T-cell (primary cell): ENCODE measurements around the gene MUC4. TPM values are rescaled to one million over a fixed set of nuclear protein-coding genes. Genes with fewer than 3 reads are reported as not detected.
"Not testable (repeated sequence)": the region's sequence is repeated elsewhere in the genome, so short reads cannot be mapped to it uniquely, and the experiment has no call there.

ENCODE experiments used
- ATAC-seq, 4 experiments: fragments of 200-7000 bp in 3 of 4; fragments of 150-1000 bp in 1 of 4; cut with Tn5 transposase; replicated peaks in 1 of 4; 1 replicate in 3 of 4; 2 replicates in 1 of 4; pipeline ENCODE4 v1.10.0; 2021; ENCODE audit warnings: moderate library complexity in 3 of 4, mild to moderate bottlenecking in 2 of 4, moderate number of reproducible peaks in 1 of 4
- CTCF ChIA-PET, 2 donors: fragments of 300-600 bp; sonication (Branson Sonifier 250); formaldehyde crosslinking; loops; one replicate each; lab custom pipeline; 2022; ENCODE audit warnings: antibody characterized with exemption in 2 of 2; lab: Charles Lee
- POLR2A ChIA-PET, 2 donors: fragments of 300-600 bp; sonication (Branson Sonifier 250); formaldehyde crosslinking; loops; one replicate each; lab custom pipeline; 2022; ENCODE audit warnings: antibody characterized with exemption in 2 of 2; lab: Charles Lee
- DNase-seq, 35 experiments: peaks; one replicate each; pipeline versions ENCODE4 v3.0.0 to v3.0.0-alpha.2; 2013 to 2023
- H3K27ac ChIP-seq: one replicate; pipeline ENCODE4 v1.5.1; 2013; ENCODE audit warnings: low read length
- H3K27me3 ChIP-seq, 2 experiments: replicated peaks in 1 of 2; 1 replicate in 1 of 2; 2 replicates in 1 of 2; pipeline versions ENCODE4 v1.6.1 to v1.7.0; 2013; ENCODE audit warnings: low read length in 1 of 2, mixed read lengths in 1 of 2; ENCODE audit not compliant: control insufficient read depth in 2 of 2, insufficient read depth in 2 of 2; ENCODE audit errors: extremely low read depth in 1 of 2
- H3K36me3 ChIP-seq, 2 donors: 1 replicate in 1 of 2; 2 replicates in 1 of 2; pipeline versions ENCODE4 v1.6.1 to v1.7.0; 2013; ENCODE audit warnings: low read length in 1 of 2; ENCODE audit not compliant: control insufficient read depth in 2 of 2, insufficient read depth in 1 of 2; ENCODE audit errors: extremely low read depth in 1 of 2
- H3K4me1 ChIP-seq, 2 experiments: 1 replicate in 1 of 2; 2 replicates in 1 of 2; pipeline versions ENCODE4 v1.6.1 to v1.7.0; 2013; ENCODE audit warnings: low read length in 2 of 2, mixed read lengths in 1 of 2; ENCODE audit not compliant: insufficient read depth in 2 of 2, control insufficient read depth in 1 of 2; ENCODE audit errors: extremely low read depth in 1 of 2
- H3K4me3 ChIP-seq, 2 donors: 1 replicate in 1 of 2; 2 replicates in 1 of 2; pipeline versions ENCODE4 v1.5.1 to v1.7.0; 2013; ENCODE audit warnings: mild to moderate bottlenecking in 2 of 2, low read length in 1 of 2, moderate library complexity in 1 of 2; ENCODE audit not compliant: control insufficient read depth in 1 of 2; ENCODE audit errors: extremely low read depth in 1 of 2
- H3K9me3 ChIP-seq: 2 replicates; pipeline ENCODE4 v1.7.0; 2013
- H3K27ac Mint-ChIP-seq, 2 donors: one replicate each; pipeline ENCODE4 v1.8.0; 2020 to 2021; ENCODE audit warnings: mild to moderate bottlenecking in 2 of 2, mixed read lengths in 2 of 2
- H3K27me3 Mint-ChIP-seq, 2 donors: one replicate each; pipeline ENCODE4 v1.8.0; 2021 to 2022; ENCODE audit warnings: mixed read lengths in 2 of 2
- H3K36me3 Mint-ChIP-seq: one replicate; pipeline ENCODE4 v1.8.0; 2021; ENCODE audit warnings: mixed read lengths
- H3K4me1 Mint-ChIP-seq, 3 donors: one replicate each; pipeline ENCODE4 v1.8.0; 2020 to 2022; ENCODE audit warnings: mixed read lengths in 3 of 3, mild to moderate bottlenecking in 1 of 3
- H3K4me3 Mint-ChIP-seq, 3 donors: one replicate each; pipeline ENCODE4 v1.8.0; 2020 to 2022; ENCODE audit warnings: mild to moderate bottlenecking in 3 of 3, mixed read lengths in 3 of 3, moderate library complexity in 3 of 3
- H3K9me3 Mint-ChIP-seq, 3 donors: one replicate each; pipeline ENCODE4 v1.8.0; 2020 to 2022; ENCODE audit warnings: mixed read lengths in 3 of 3
- WGBS: methylation state at CpG from one replicate; pipeline ENCODE4 v1.1.5; 2013; ENCODE audit warnings: missing lambda C conversion rate; ENCODE audit not compliant: insufficient coverage; 5-methylcytosine and 5-hydroxymethylcytosine counted together
- total RNA-seq, 35 experiments: library from RNA in 6 of 35; stranded (reverse) in 6 of 35; fragments of 120-200 nt in 1 of 35; gene quantifications; one replicate each; pipeline versions ENCODE4 v1.2.1 to v1.2.4 and lab custom pipeline; 2013 to 2026

MUC4 gene
- total RNA-seq, 5 donors from 2014 or later (not counting 1 experiment from before 2014, with no cell fraction given) = 0.03 to 0.16 (median 0.05) TPM; not detected in 1

DNA sequence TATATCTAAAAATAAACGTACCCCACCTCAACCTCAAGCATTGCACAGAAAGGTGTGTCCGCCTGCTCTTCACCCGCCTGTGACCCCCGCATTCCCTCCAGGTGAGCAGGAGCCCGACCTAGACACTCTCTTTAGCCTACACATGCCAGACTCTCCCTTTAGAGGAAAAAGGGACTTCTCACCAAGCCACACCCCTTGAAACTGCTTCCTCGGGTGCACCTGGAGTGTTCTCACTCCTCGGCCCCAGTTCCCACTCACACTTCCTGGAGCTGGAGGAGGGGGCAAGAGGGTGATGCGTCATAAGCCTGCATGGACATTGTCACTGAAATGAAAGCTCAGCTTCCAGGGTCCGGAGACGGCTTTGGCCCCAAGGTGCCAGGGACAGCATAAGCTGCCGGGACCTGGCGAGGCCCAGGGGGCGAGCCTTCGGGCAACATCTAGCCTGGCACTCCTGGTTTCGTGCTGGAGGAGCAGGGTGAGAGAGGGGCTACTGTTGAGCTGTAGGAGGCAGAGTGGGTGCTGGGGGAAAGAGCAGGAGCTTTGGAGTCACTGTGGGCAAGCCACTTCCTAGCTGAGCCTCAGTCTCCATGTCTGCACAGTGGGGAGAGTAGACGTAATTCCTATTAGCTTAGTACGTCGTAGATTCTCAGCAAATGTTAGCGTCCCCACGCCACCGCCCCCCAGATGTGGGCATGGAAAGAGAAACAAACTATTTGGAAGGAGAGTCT lies 9.8 kb upstream of the MUC4 start:
- DNase-seq (no peak), ATAC-seq (no peak)
- Mint-ChIP-seq H3K4me3 (no peak overlapping the region), H3K36me3 (no peaks in the 10 kb centered on the region), H3K9me3 (no peaks in the 10 kb centered on the region), H3K4me1 (peaks cover 0 to 2% (median 0%) of the 10 kb centered on the region in 3 donors), H3K27ac (no peak overlapping the region), H3K27me3 (peaks cover 0 to 12% of the 10 kb centered on the region in 2 donors)
- H3K4me3 ChIP-seq = no peak overlapping the region
- ChIA-PET POLR2A (no interaction called here), CTCF (no interaction called here)
- no peaks in the 10 kb centered on the region for H3K4me1 ChIP-seq
- H3K27ac ChIP-seq = no peak overlapping the region
- peaks cover 0 to 33% of the 10 kb centered on the region in 2 experiments for H3K27me3 ChIP-seq
- no peaks in the 10 kb centered on the region for H3K9me3 ChIP-seq
- no peaks in the 10 kb centered on the region for H3K36me3 ChIP-seq
- 93% methylated on average over 18 of the region's 21 CpGs for WGBS

DNA sequence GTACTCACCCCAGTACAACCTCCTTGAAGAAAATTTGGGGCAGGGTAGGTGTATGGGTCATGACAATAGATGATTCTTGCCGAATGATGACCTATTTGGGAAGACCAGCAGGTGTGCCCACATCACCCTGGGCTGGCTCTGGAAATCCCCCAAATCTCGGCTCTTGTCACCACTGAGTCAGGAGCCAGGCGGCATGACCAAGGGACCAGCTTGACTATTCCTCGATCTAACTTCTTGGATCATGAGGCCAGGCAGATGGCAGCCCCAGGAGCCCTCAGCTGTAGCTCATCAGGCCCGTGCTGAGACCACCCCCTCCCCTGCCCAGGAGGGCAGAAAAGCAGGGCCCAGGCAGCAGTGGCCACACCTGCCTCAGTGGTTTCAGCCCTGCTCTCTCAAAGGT lies 9.2 kb upstream of the MUC4 start:
- DNase-seq = no peak
- CTCF ChIA-PET = no interaction called here
- no peak overlapping the region for H3K27ac ChIP-seq
- peaks cover 0 to 33% of the 10 kb centered on the region in 2 experiments for H3K27me3 ChIP-seq
- no peaks in the 10 kb centered on the region for H3K36me3 Mint-ChIP-seq
- POLR2A ChIA-PET = no interaction called here
- H3K4me3 Mint-ChIP-seq = no peak overlapping the region
- H3K27me3 Mint-ChIP-seq = peaks cover 0 to 12% of the 10 kb centered on the region in 2 donors
- H3K36me3 ChIP-seq = no peaks in the 10 kb centered on the region
- H3K4me1 Mint-ChIP-seq = peaks cover 0 to 2% (median 0%) of the 10 kb centered on the region in 3 donors
- H3K4me3 ChIP-seq = no peak overlapping the region
- no peaks in the 10 kb centered on the region for H3K4me1 ChIP-seq
- H3K27ac Mint-ChIP-seq = no peak overlapping the region
- H3K9me3 Mint-ChIP-seq = no peaks in the 10 kb centered on the region
- no peaks in the 10 kb centered on the region for H3K9me3 ChIP-seq
- no peak for ATAC-seq
- 58% methylated on average over 5 of the region's 5 CpGs for WGBS

DNA sequence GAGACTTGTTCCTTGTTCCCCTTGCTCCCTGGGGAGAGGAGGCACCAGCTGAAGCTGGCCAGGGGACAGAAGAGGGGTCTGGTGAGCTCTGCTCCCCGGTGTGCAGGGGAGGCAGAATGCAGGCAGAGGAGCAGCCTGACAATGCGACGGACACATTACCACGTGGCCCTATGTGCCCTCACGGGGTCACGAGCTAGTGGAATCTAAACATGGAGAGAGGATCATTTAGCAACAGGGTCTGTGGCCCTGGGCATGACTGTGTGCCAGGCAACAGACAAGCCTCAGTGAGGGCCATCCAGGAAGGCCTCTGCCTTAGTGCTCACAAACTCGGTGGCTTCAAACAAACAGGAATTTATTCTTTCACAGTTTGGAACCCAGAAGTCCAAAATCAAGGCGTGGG lies 8.5 kb upstream of the MUC4 start:
- ATAC-seq = no peak
- WGBS = 84% methylated on average over 8 of the region's 8 CpGs
- H3K4me1 Mint-ChIP-seq = peaks cover 0 to 2% (median 0%) of the 10 kb centered on the region in 3 donors
- CTCF ChIA-PET = no interaction called here
- H3K27ac ChIP-seq = no peak overlapping the region
- no peak overlapping the region for H3K27ac Mint-ChIP-seq
- DNase-seq = no peak
- no peak overlapping the region for H3K4me3 Mint-ChIP-seq
- H3K27me3 ChIP-seq = peaks cover 0 to 33% of the 10 kb centered on the region in 2 experiments
- H3K9me3 Mint-ChIP-seq = no peaks in the 10 kb centered on the region
- H3K4me3 ChIP-seq = no peak overlapping the region
- H3K4me1 ChIP-seq = no peaks in the 10 kb centered on the region
- no peaks in the 10 kb centered on the region for H3K36me3 ChIP-seq
- POLR2A ChIA-PET = no interaction called here
- H3K9me3 ChIP-seq = no peaks in the 10 kb centered on the region
- no peaks in the 10 kb centered on the region for H3K36me3 Mint-ChIP-seq
- peaks cover 0 to 12% of the 10 kb centered on the region in 2 donors for H3K27me3 Mint-ChIP-seq

DNA sequence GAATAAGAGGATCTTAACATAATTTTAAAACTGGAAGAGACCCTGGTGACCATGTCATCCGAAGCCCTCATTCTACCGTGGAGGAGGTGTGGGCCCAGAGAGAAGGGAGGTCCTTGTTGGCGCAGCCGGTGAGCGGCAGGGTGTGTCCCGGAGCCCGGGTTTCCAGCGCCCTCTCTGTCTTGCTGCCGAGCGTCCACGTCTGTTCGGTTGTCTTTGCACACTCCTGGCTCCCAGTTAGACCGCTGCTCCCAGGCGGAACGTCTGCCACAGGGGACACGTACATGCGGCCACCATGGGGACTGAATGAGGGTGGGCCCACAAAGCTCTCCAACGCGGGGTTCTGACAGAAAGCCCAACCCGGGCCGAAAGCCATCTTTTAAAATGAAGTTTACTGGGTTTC lies 6.6 kb upstream of the MUC4 start:
- H3K4me3 ChIP-seq = no peak overlapping the region
- H3K27me3 ChIP-seq = peaks cover 0 to 22% of the 10 kb centered on the region in 2 experiments
- no peaks in the 10 kb centered on the region for H3K4me1 ChIP-seq
- H3K4me3 Mint-ChIP-seq = no peak overlapping the region
- H3K27ac ChIP-seq = no peak overlapping the region
- H3K9me3 Mint-ChIP-seq = no peaks in the 10 kb centered on the region
- no peaks in the 10 kb centered on the region for H3K36me3 Mint-ChIP-seq
- ChIA-PET POLR2A (no interaction called here), CTCF (no interaction called here)
- no peaks in the 10 kb centered on the region for H3K9me3 ChIP-seq
- H3K36me3 ChIP-seq = no peaks in the 10 kb centered on the region
- WGBS = 96% methylated on average over 17 of the region's 21 CpGs
- ATAC-seq (no peak), DNase-seq (no peak)
- no peak overlapping the region for H3K27ac Mint-ChIP-seq
- H3K27me3 Mint-ChIP-seq = peaks cover 0 to 8% of the 10 kb centered on the region in 2 donors
- peaks cover 0 to 2% (median 0%) of the 10 kb centered on the region in 3 donors for H3K4me1 Mint-ChIP-seq

DNA sequence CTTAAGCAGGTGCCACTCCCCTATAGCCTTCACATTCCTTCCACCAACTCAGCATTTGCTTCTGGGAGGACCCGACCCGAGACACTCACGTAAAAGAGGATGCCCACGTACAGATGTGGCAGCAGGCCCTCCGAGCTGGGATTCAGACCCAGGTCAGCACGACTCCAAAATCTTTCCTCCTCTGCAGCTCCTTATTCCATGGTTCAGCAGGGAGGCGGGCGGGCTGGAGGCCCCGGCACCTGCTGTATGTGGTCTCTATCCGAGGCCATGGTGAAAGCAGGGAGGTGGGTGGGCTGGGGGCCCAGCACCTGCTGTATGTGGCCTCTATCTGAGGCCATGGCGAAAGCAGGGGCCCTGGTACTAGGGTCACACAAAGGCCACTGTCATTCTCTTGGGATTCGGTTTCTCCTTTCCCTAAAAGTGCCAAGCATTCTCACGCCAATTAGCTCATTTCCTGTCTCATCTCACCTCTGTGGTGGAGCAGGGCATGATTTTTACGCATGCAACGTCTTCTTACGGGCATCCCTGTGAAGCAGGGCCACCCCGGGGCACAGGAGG lies 5.9 kb upstream of the MUC4 start:
- H3K4me3 ChIP-seq = no peak overlapping the region
- no peaks in the 10 kb centered on the region for H3K9me3 ChIP-seq
- H3K4me3 Mint-ChIP-seq = no peak overlapping the region
- no peaks in the 10 kb centered on the region for H3K9me3 Mint-ChIP-seq
- no peak overlapping the region for H3K27ac ChIP-seq
- no peaks in the 10 kb centered on the region for H3K36me3 ChIP-seq
- ATAC-seq = no peak
- CTCF ChIA-PET = no interaction called here
- peaks cover 0 to 2% (median 0%) of the 10 kb centered on the region in 3 donors for H3K4me1 Mint-ChIP-seq
- POLR2A ChIA-PET = no interaction called here
- no peak for DNase-seq
- H3K27me3 Mint-ChIP-seq = peaks cover 0 to 8% of the 10 kb centered on the region in 2 donors
- no peaks in the 10 kb centered on the region for H3K36me3 Mint-ChIP-seq
- WGBS = 90% methylated on average over 7 of the region's 17 CpGs
- H3K27ac Mint-ChIP-seq = no peak overlapping the region
- no peaks in the 10 kb centered on the region for H3K4me1 ChIP-seq
- peaks cover 0 to 21% of the 10 kb centered on the region in 2 experiments for H3K27me3 ChIP-seq

DNA sequence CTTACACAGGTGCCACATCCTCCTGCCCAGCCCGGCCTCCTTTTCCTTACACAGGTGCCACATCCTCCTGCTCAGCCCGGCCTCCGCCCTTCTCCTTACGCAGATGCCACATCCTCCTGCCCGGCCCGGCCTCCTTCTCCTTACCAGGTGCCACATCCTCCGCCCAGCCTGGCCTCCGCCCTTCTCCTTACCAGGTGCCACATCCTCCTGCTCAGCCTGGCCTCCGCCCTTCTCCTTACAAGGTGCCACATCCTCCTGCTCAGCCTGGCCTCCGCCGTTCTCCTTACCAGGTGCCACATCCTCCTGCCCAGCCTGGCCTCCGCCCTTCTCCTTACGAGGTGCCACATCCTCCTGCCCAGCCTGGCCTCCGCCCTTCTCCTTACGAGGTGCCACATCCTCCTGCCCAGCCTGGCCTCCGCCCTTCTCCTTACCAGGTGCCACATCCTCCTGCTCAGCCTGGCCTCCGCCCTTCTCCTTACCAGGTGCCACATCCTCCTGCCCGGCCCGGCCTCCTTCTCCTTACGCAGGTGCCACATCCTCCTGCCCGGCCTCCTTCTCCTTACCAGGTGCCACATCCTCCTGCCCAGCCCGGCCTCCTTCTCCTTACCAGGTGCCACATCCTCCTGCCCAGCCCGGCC lies 4.7 kb upstream of the MUC4 start:
- DNase-seq, H3K4me1 ChIP-seq, H3K4me1 Mint-ChIP-seq, H3K27me3 Mint-ChIP-seq, H3K9me3 ChIP-seq, H3K36me3 ChIP-seq, ATAC-seq, H3K36me3 Mint-ChIP-seq, H3K4me3 Mint-ChIP-seq, H3K4me3 ChIP-seq, CTCF ChIA-PET, H3K9me3 Mint-ChIP-seq, H3K27ac ChIP-seq, H3K27ac Mint-ChIP-seq, POLR2A ChIA-PET: not testable (repeated sequence)
- WGBS = 77% methylated on average over 16 of the region's 23 CpGs
- H3K27me3 ChIP-seq = peaks cover 0 to 20% of the 10 kb centered on the region in 2 experiments
